H9 (cell line): ENCODE results near the gene SNRNP35. TPM values are rescaled to one million over a fixed set of nuclear protein-coding genes. Genes with fewer than 3 reads are reported as not detected.

Experiments
- DNase-seq: peaks from one replicate; pipeline ENCODE4 v3.0.0-alpha.2; 2017
- H2AFZ ChIP-seq: one replicate; pipeline ENCODE4 v1.6.1; 2013; ENCODE audit warnings: mild to moderate bottlenecking, low read length, control low read depth, moderate library complexity
- H2AK5ac ChIP-seq: 2 replicates; pipeline ENCODE4 v1.6.1; 2013; ENCODE audit warnings: low read length, control low read depth, mixed read lengths; ENCODE audit not compliant: insufficient read length
- H2BK120ac ChIP-seq: one replicate; pipeline ENCODE4 v1.6.1; 2013; ENCODE audit warnings: low read depth, mild to moderate bottlenecking, low read length, control low read depth, inconsistent platforms; ENCODE audit not compliant: poor library complexity, severe bottlenecking
- H2BK12ac ChIP-seq: 2 replicates; pipeline ENCODE4 v1.6.1; 2013; ENCODE audit warnings: low read length, control low read depth, mixed read lengths, low read depth; ENCODE audit not compliant: insufficient read length
- H2BK15ac ChIP-seq: 2 replicates; pipeline ENCODE4 v1.6.1; 2013; ENCODE audit warnings: low read depth, low read length, control low read depth
- H2BK20ac ChIP-seq: one replicate; pipeline ENCODE4 v1.6.1; 2013; ENCODE audit warnings: low read depth, mild to moderate bottlenecking, low read length, control low read depth, inconsistent platforms; ENCODE audit not compliant: poor library complexity, severe bottlenecking
- H2BK5ac ChIP-seq: 2 replicates; pipeline ENCODE4 v1.6.1; 2013; ENCODE audit warnings: low read length, control low read depth, mixed read lengths; ENCODE audit not compliant: insufficient read length
- H3K14ac ChIP-seq: 2 replicates; pipeline ENCODE4 v1.6.1; 2013; ENCODE audit warnings: low read length, control low read depth; ENCODE audit not compliant: insufficient read depth
- H3K18ac ChIP-seq: 2 replicates; pipeline ENCODE4 v1.6.1; 2013; ENCODE audit warnings: low read depth, mild to moderate bottlenecking, mixed read lengths, low read length, control low read depth; ENCODE audit not compliant: insufficient read length
- H3K23ac ChIP-seq: 2 replicates; pipeline ENCODE4 v1.6.1; 2013; ENCODE audit warnings: low read length, control low read depth, mixed read lengths, low read depth; ENCODE audit not compliant: insufficient read length
- H3K23me2 ChIP-seq: 2 replicates; pipeline ENCODE4 v1.6.1; 2013; ENCODE audit warnings: low read depth, mild to moderate bottlenecking, mixed read lengths, low read length, control low read depth; ENCODE audit not compliant: insufficient read length, poor library complexity, severe bottlenecking
- H3K27ac ChIP-seq: 2 replicates; pipeline ENCODE4 v1.5.1; 2013; ENCODE audit warnings: low read length, control low read depth, mixed read lengths, low read depth; ENCODE audit not compliant: insufficient read length
- H3K27me3 ChIP-seq: 2 replicates; pipeline ENCODE4 v1.6.1; 2013; ENCODE audit warnings: low read length, control low read depth, inconsistent platforms; ENCODE audit not compliant: insufficient read depth
- H3K4ac ChIP-seq: 2 replicates; pipeline ENCODE4 v1.6.1; 2013; ENCODE audit warnings: low read depth, mild to moderate bottlenecking, control low read depth, inconsistent platforms, low read length, moderate library complexity
- H3K4me1 ChIP-seq: 2 replicates; pipeline ENCODE4 v1.6.1; 2013; ENCODE audit warnings: low read length, control low read depth, inconsistent platforms; ENCODE audit not compliant: insufficient read depth
- H3K4me2 ChIP-seq: 2 replicates; pipeline ENCODE4 v1.6.1; 2013; ENCODE audit warnings: low read length, control low read depth, mixed read lengths; ENCODE audit not compliant: insufficient read length, insufficient read depth
- H3K56ac ChIP-seq: 2 replicates; pipeline ENCODE4 v1.6.1; 2013; ENCODE audit warnings: low read depth, mild to moderate bottlenecking, mixed read lengths, low read length, control low read depth; ENCODE audit not compliant: insufficient read length
- H3K79me1 ChIP-seq: 2 replicates; pipeline ENCODE4 v1.6.1; 2013; ENCODE audit warnings: low read depth, mild to moderate bottlenecking, moderate library complexity, low read length, control low read depth, inconsistent platforms; ENCODE audit not compliant: insufficient read depth, poor library complexity, severe bottlenecking
- H3K79me2 ChIP-seq: 2 replicates; pipeline ENCODE4 v1.6.1; 2013; ENCODE audit warnings: low read length, control low read depth, inconsistent platforms; ENCODE audit not compliant: insufficient read depth
- H3K9ac ChIP-seq: 2 replicates; pipeline ENCODE4 v1.6.1; 2013; ENCODE audit warnings: low read length, control low read depth, mixed read lengths; ENCODE audit not compliant: insufficient read length; ENCODE audit errors: extremely low read depth
- H3K9me3 ChIP-seq: one replicate; pipeline ENCODE4 v1.6.1; 2013; ENCODE audit warnings: low read depth, low read length, inconsistent platforms; ENCODE audit not compliant: control insufficient read depth
- H3T11ph ChIP-seq: one replicate; pipeline ENCODE4 v1.6.1; 2013; ENCODE audit warnings: mild to moderate bottlenecking, low read length, control low read depth, inconsistent platforms
- H4K20me1 ChIP-seq: one replicate; pipeline ENCODE4 v1.6.1; 2013; ENCODE audit not compliant: control insufficient read depth, insufficient read length, insufficient read depth
- H4K5ac ChIP-seq: 2 replicates; pipeline ENCODE4 v1.6.1; 2013; ENCODE audit warnings: low read depth, mild to moderate bottlenecking, mixed read lengths, low read length, control low read depth; ENCODE audit not compliant: insufficient read length
- H4K8ac ChIP-seq: replicated peaks from 2 replicates; pipeline ENCODE4 v1.6.1; 2013; ENCODE audit warnings: low read length, control low read depth, mixed read lengths, low read depth; ENCODE audit not compliant: insufficient read length
- H4K91ac ChIP-seq: 2 replicates; pipeline ENCODE4 v1.6.1; 2013; ENCODE audit warnings: low read depth, mild to moderate bottlenecking, moderate library complexity, mixed read lengths, low read length, control low read depth; ENCODE audit not compliant: insufficient read length
- H3K27ac Mint-ChIP-seq, 3 experiments: 2 replicates in 2 of 3; 3 replicates in 1 of 3; pipeline ENCODE4 v1.8.0; 2020 to 2021; ENCODE audit warnings: mixed read lengths in 3 of 3, mild to moderate bottlenecking in 1 of 3, moderate library complexity in 1 of 3
- H3K27me3 Mint-ChIP-seq: 2 replicates; pipeline ENCODE4 v1.8.0; 2021; ENCODE audit warnings: low read depth, mild to moderate bottlenecking, moderate library complexity, mixed read lengths
- H3K36me3 Mint-ChIP-seq, 3 experiments: 2 replicates in 2 of 3; 3 replicates in 1 of 3; pipeline ENCODE4 v1.8.0; 2020 to 2021; ENCODE audit warnings: low read depth in 3 of 3, mixed read lengths in 3 of 3; ENCODE audit not compliant: insufficient read depth in 1 of 3
- H3K4me1 Mint-ChIP-seq, 2 experiments: 2 replicates each; pipeline ENCODE4 v1.8.0; 2020; ENCODE audit warnings: mixed read lengths in 2 of 2
- H3K4me3 Mint-ChIP-seq, 2 experiments: 2 replicates in 1 of 2; 3 replicates in 1 of 2; pipeline ENCODE4 v1.8.0; 2020 to 2021; ENCODE audit warnings: mild to moderate bottlenecking in 2 of 2, mixed read lengths in 2 of 2, moderate library complexity in 1 of 2
- H3K9me3 Mint-ChIP-seq, 2 experiments: 2 replicates in 1 of 2; 3 replicates in 1 of 2; pipeline ENCODE4 v1.8.0; 2020; ENCODE audit warnings: mild to moderate bottlenecking in 2 of 2, mixed read lengths in 2 of 2, moderate library complexity in 1 of 2
- CTCF ChIP-seq: fragments of 200-600 bp; sonication (generic); conservative IDR thresholded peaks from 3 replicates; pipeline ENCODE4 v1.8.0; 2021; ENCODE audit warnings: antibody characterized with exemption, mild to moderate bottlenecking
- WGBS: extraction: QIAGEN DNeasy Blood & Tissue Kit; methylation state at CpG from one replicate; pipeline ENCODE4 v1.1.7; 2013; ENCODE audit warnings: missing lambda C conversion rate, low lambda C conversion rate, mixed read lengths; ENCODE audit not compliant: insufficient read length; ENCODE audit errors: extremely low coverage; 5-methylcytosine and 5-hydroxymethylcytosine counted together
- total RNA-seq: library from RNA; stranded (reverse); gene quantifications from 2 replicates; pipeline ENCODE4 v1.2.1, GENCODE V29; 2021

Gene SNRNP35
- total RNA-seq, 1 experiment from 2014 or later, result 16.3 TPM

- Mint-ChIP-seq H3K4me3 (no peak overlapping the region), H3K27ac (no peak overlapping the region; a peak in 2 of 7 replicates), H3K9me3 (no peaks in the 10 kb centered on the region; a peak in 1 of 5 replicates), H3K4me1 (peaks cover 6 to 10% of the 10 kb centered on the region in 2 experiments), H3K27me3 (peaks cover 21% of the 10 kb centered on the region), H3K36me3 (no peaks in the 10 kb centered on the region)
- Histone ChIP-seq H4K91ac (no peak overlapping the region), H3K14ac (no peak overlapping the region), H3K9me3 (no peaks in the 10 kb centered on the region), H3K18ac (no peak overlapping the region), H3K4ac (no peak overlapping the region), H3K27me3 (no peaks in the 10 kb centered on the region), H3K27ac (no peak overlapping the region), H3K4me1 (no peaks in the 10 kb centered on the region), H3K9ac (no peak overlapping the region), H3K23ac (no peak overlapping the region), H2BK120ac (no peak overlapping the region), H2AK5ac (no peak overlapping the region), H3K79me2 (no peaks in the 10 kb centered on the region), H3K56ac (no peak overlapping the region), H3K4me2 (no peak overlapping the region), H4K20me1 (no peaks in the 10 kb centered on the region), H2BK5ac (no peak overlapping the region), H4K5ac (no peak overlapping the region), H3T11ph (no peak overlapping the region), H3K79me1 (no peaks in the 10 kb centered on the region), H2AFZ (no peak overlapping the region), H2BK20ac (no peak overlapping the region), H4K8ac (no peak overlapping the region), H2BK15ac (no peak overlapping the region), H3K23me2 (no peaks in the 10 kb centered on the region), H2BK12ac (no peak overlapping the region)
- no CpG with 5 or more reads among the region's 4 CpGs for WGBS
- no peak for TF ChIP-seq CTCF
- no peak for DNase-seq
Observed at GRCh38 chr12:123446333-123446713, 11.6 kb upstream of the SNRNP35 start.
